ENCODE measurements around the gene SCN2A. TPM values are rescaled to one million over a fixed set of nuclear protein-coding genes. Genes with fewer than 3 reads are reported as not detected.
A peak's percentile ranks its signal among the peaks of the same experiment; 100 is the strongest.

Gene SCN2A
- polyA plus RNA-seq, 2 of the 4 experiments (the other 2 are of a cell fraction), result 0.01 to 0.05 TPM

- H3K9me3 ChIP-seq, result no peaks in the 10 kb centered on the region
Observed at GRCh38 chr2:165369898-165370296, 130.7 kb downstream of the SCN2A start.

GRCh38 chr2:165371356-165371755 is 132.1 kb downstream of the SCN2A start:
- Histone ChIP-seq H3K9me3 (no peaks in the 10 kb centered on the region), H3K27ac (no peak overlapping the region), H3K4me2 (no peak overlapping the region), H3K4me3 (no peak overlapping the region), H3K4me1 (no peaks in the 10 kb centered on the region)
- DNase-seq (ENCODE audit: low read depth in 1 of 2, low spot score in 1 of 2), result no peak
- ChIA-PET CTCF (no interaction called here), POLR2A (no interaction called here)
- ATAC-seq, result no peak
- no peak for FAIRE-seq
- 68% methylated on average over 6 of the region's 6 CpGs for WGBS (ENCODE audit: missing lambda C conversion rate)
- TF ChIP-seq FOSB (CRISPR knock-in tag; IDR thresholded peaks at IDR 0.05) (no peak), FOXS1 (CRISPR knock-in tag; IDR thresholded peaks at IDR 0.05) (no peak), PHF8 (IDR thresholded peaks at IDR 0.05; ENCODE audit: borderline replicate concordance, low read depth) (no peak), HOXB5 (CRISPR knock-in tag; IDR thresholded peaks at IDR 0.05) (no peak), TFCP2L1 (CRISPR knock-in tag; IDR thresholded peaks at IDR 0.05) (no peak), MAX (IDR thresholded peaks at IDR 0.05) (no peak), NPAS2 (CRISPR knock-in tag; IDR thresholded peaks at IDR 0.05; ENCODE audit: borderline replicate concordance) (no peak), HDAC2 (IDR thresholded peaks at IDR 0.05) (no peak), HOXB13 (CRISPR knock-in tag; IDR thresholded peaks at IDR 0.05; ENCODE audit: low read depth) (no peak), HMGXB4 (CRISPR knock-in tag; IDR thresholded peaks at IDR 0.05; ENCODE audit: borderline replicate concordance) (no peak), EHF (CRISPR knock-in tag; IDR thresholded peaks at IDR 0.05) (no peak), MYC (IDR thresholded peaks at IDR 0.05; ENCODE audit: borderline replicate concordance, low read length) (no peak), PBX3 (IDR thresholded peaks at IDR 0.05) (no peak), MAFK (IDR thresholded peaks at IDR 0.05; ENCODE audit: partially characterized antibody) (no peak), ZSCAN20 (CRISPR knock-in tag; IDR thresholded peaks at IDR 0.05) (no peak), RFX5 (IDR thresholded peaks at IDR 0.05) (no peak), RARB (CRISPR knock-in tag; IDR thresholded peaks at IDR 0.05) (no peak), SMC3 (IDR thresholded peaks at IDR 0.05) (no peak), ZNF302 (CRISPR knock-in tag; IDR thresholded peaks at IDR 0.05) (no peak)

More at GRCh38 chr2:165369898-165370296, 130.7 kb downstream of the SCN2A start:
- no peak for FAIRE-seq
- Histone ChIP-seq H3K4me2 (no peak overlapping the region), H3K27ac (no peak overlapping the region), H3K4me1 (no peaks in the 10 kb centered on the region), H3K4me3 (no peak overlapping the region)
- WGBS (ENCODE audit: missing lambda C conversion rate), result 23% methylated on average over 2 of the region's 2 CpGs
- POLR2A ChIA-PET, result no interaction called here
- TF ChIP-seq TFCP2L1 (CRISPR knock-in tag; IDR thresholded peaks at IDR 0.05) (no peak), MAFK (IDR thresholded peaks at IDR 0.05; ENCODE audit: partially characterized antibody) (peak; percentile 30)
- no peak for ATAC-seq
- CTCF ChIA-PET, result no interaction called here
- no peak for DNase-seq (ENCODE audit: low read depth in 1 of 2, low spot score in 1 of 2)

GRCh38 chr2:165373278-165374010 is 134.2 kb downstream of the SCN2A start:
- H3K4me3 ChIP-seq, result no peak overlapping the region
- no peak for DNase-seq (ENCODE audit: low read depth in 1 of 2, low spot score in 1 of 2)
- no peak overlapping the region for H3K27ac ChIP-seq
- POLR2A ChIA-PET, result no interaction called here
- 36% methylated on average over 5 of the region's 5 CpGs for WGBS (ENCODE audit: missing lambda C conversion rate)
- no peaks in the 10 kb centered on the region for H3K4me1 ChIP-seq
- no peak for FAIRE-seq
- ATAC-seq, result no peak
- TF ChIP-seq FOXS1 (CRISPR knock-in tag; IDR thresholded peaks at IDR 0.05) (no peak), RAD21 (conservative IDR thresholded peaks at IDR 0.05 in 1 of 2, IDR thresholded peaks at IDR 0.05 in 1 of 2) (no peak), CEBPB (IDR thresholded peaks at IDR 0.05) (no peak), USF2 (IDR thresholded peaks at IDR 0.05) (no peak), PBX3 (IDR thresholded peaks at IDR 0.05) (no peak), NFE2L2 (conservative IDR thresholded peaks at IDR 0.05; ENCODE audit: low read length) (no peak), HOXB5 (CRISPR knock-in tag; IDR thresholded peaks at IDR 0.05) (no peak), CBX8 (IDR thresholded peaks at IDR 0.05) (no peak), HEYL (CRISPR knock-in tag; IDR thresholded peaks at IDR 0.05) (no peak), NPAS2 (CRISPR knock-in tag; IDR thresholded peaks at IDR 0.05; ENCODE audit: borderline replicate concordance) (no peak), FOSB (CRISPR knock-in tag; IDR thresholded peaks at IDR 0.05) (no peak)
- CTCF ChIA-PET, result interaction anchor here (0.6 to 0.8 kb wide), 2 partner anchors 68 to 86 kb away, joined by 3 read pairs; no protein-coding TSS in a partner anchor
- no peak overlapping the region for H3K4me2 ChIP-seq
- no peaks in the 10 kb centered on the region for H3K9me3 ChIP-seq

Measured in A549 (cell line).